Right cardiac atrium (tissue), 5 donors: ENCODE measurements around the gene EPHB1. TPM values are rescaled to one million over a fixed set of nuclear protein-coding genes. Genes with fewer than 3 reads are reported as not detected.
"Not testable (repeated sequence)": the region's sequence is repeated elsewhere in the genome, so short reads cannot be mapped to it uniquely, and the experiment has no call there.

Experiments used
- ATAC-seq, 2 donors: fragments of 200-7000 bp; cut with Tn5 transposase; one replicate each; pipeline versions ENCODE4 v1.8.0 to v1.9.1; 2020; ENCODE audit warnings: moderate library complexity in 2 of 2, mild to moderate bottlenecking in 1 of 2
- DNase-seq, 3 donors: peaks; one replicate each; pipeline ENCODE4 v3.0.0-alpha.2; 2020
- H3K27ac ChIP-seq: one replicate; pipeline ENCODE4 v1.5.1; 2013; ENCODE audit warnings: mild to moderate bottlenecking, low read length, control low read depth, moderate library complexity
- H3K27me3 ChIP-seq: one replicate; pipeline ENCODE4 v1.6.1; 2013; ENCODE audit not compliant: control insufficient read depth, insufficient read depth
- H3K4me1 ChIP-seq: one replicate; pipeline ENCODE4 v1.6.1; 2013; ENCODE audit warnings: low read length; ENCODE audit not compliant: control insufficient read depth, insufficient read depth
- H3K4me3 ChIP-seq: one replicate; pipeline ENCODE4 v1.5.1; 2013; ENCODE audit warnings: low read length, control low read depth
- H3K9me3 ChIP-seq: one replicate; pipeline ENCODE4 v1.6.1; 2013; ENCODE audit warnings: low read length; ENCODE audit not compliant: control insufficient read depth
- WGBS: extraction: QIAGEN DNeasy Blood & Tissue Kit; methylation state at CpG from one replicate; pipeline ENCODE4 v1.1.7; 2013; 5-methylcytosine and 5-hydroxymethylcytosine counted together
- intact Hi-C, 4 donors: fragments of 100-400 bp; cut with DNase I; formaldehyde crosslinking; loops; one replicate each; pipeline versions ENCODE4 v1.11.0 to v1.14.0; 2022 to 2023
- polyA plus RNA-seq: library from polyadenylated mRNA; stranded (reverse); fragments of 200-250 nt; gene quantifications from one replicate; pipeline ENCODE4 v1.2.3, GENCODE V29; 2013
- total RNA-seq, 4 donors: library from RNA; stranded (reverse); fragmentation: NEBNext Ultra II Directional; extraction: Animal tissue kit (Norgen Biotek cat#: 25700); gene quantifications; one replicate each; pipeline ENCODE4 v1.2.1, GENCODE V29; 2021
- donor health status: healthy with polysubstance abuse.
- donor health status: DM: no; HTN: yes; CAD: no.
- donor health status: DM: no; HTN: no; CAD: no.
- donor health status: DM: no; HTN: yes; CAD: no; lungs with severe emphysema.
- donor health status: DM: yes; HTN: yes; CAD: no.

Gene EPHB1
- total and polyA plus RNA-seq, 5 donors: 0.23 to 1.6 (median 1.1) TPM

- intact Hi-C loops: no loop called here
- Histone ChIP-seq H3K9me3 (no peaks in the 10 kb centered on the region), H3K4me3 (no peak overlapping the region), H3K27ac (no peak overlapping the region), H3K27me3 (no peaks in the 10 kb centered on the region), H3K4me1 (no peaks in the 10 kb centered on the region)
- WGBS: 79% methylated on average over 2 of the region's 2 CpGs
- no peak for ATAC-seq
- DNase-seq: no peak
These were observed 312.0 kb downstream of the EPHB1 start for GRCh38 chr3:135107043-135107442.

GRCh38 chr3:135109681-135110080, 314.6 kb downstream of the EPHB1 start:
- Histone ChIP-seq H3K4me3 (no peak overlapping the region), H3K27ac (no peak overlapping the region), H3K9me3 (no peaks in the 10 kb centered on the region), H3K27me3 (no peaks in the 10 kb centered on the region), H3K4me1 (no peaks in the 10 kb centered on the region)
- DNase-seq (no peak), ATAC-seq (no peak)
- intact Hi-C loops: no loop called here
- WGBS: 75% methylated on average over 8 of the region's 8 CpGs

- H3K9me3 ChIP-seq, H3K27me3 ChIP-seq, H3K4me1 ChIP-seq, ATAC-seq, intact Hi-C loops, H3K27ac ChIP-seq, DNase-seq, H3K4me3 ChIP-seq: not testable (repeated sequence)
- 83% methylated on average over 4 of the region's 4 CpGs for WGBS
These were observed 319.5 kb downstream of the EPHB1 start for GRCh38 chr3:135114551-135114950.

GRCh38 chr3:135117977-135118376, 322.9 kb downstream of the EPHB1 start:
- 57% methylated on average over 5 of the region's 5 CpGs for WGBS
- H3K9me3 ChIP-seq: no peaks in the 10 kb centered on the region
- no peak for ATAC-seq

GRCh38 chr3:135118792-135119191, 323.7 kb downstream of the EPHB1 start:
- intact Hi-C loops: no loop called here
- DNase-seq: no peak

More at GRCh38 chr3:135117977-135118376, 322.9 kb downstream of the EPHB1 start:
- intact Hi-C loops: no loop called here
- H3K4me3 ChIP-seq: no peak overlapping the region
- no peaks in the 10 kb centered on the region for H3K27me3 ChIP-seq
- no peak for DNase-seq
- no peaks in the 10 kb centered on the region for H3K4me1 ChIP-seq
- no peak overlapping the region for H3K27ac ChIP-seq

GRCh38 chr3:135125171-135125801, 330.2 kb downstream of the EPHB1 start:
- Histone ChIP-seq H3K27ac (no peak overlapping the region), H3K4me1 (no peaks in the 10 kb centered on the region), H3K4me3 (no peak overlapping the region), H3K27me3 (no peaks in the 10 kb centered on the region), H3K9me3 (peaks cover 1% of the 10 kb centered on the region)
- DNase-seq (no peak), ATAC-seq (no peak)
- WGBS: 87% methylated on average over 2 of the region's 2 CpGs
- intact Hi-C loops: no loop called here

More at GRCh38 chr3:135118792-135119191, 323.7 kb downstream of the EPHB1 start:
- Histone ChIP-seq H3K4me1 (no peaks in the 10 kb centered on the region), H3K27ac (no peak overlapping the region), H3K4me3 (no peak overlapping the region), H3K27me3 (no peaks in the 10 kb centered on the region), H3K9me3 (no peaks in the 10 kb centered on the region)
- WGBS: 78% methylated on average over 2 of the region's 2 CpGs
- ATAC-seq: no peak

- intact Hi-C loops: no loop called here
- Histone ChIP-seq H3K4me3 (no peak overlapping the region), H3K27ac (no peak overlapping the region), H3K27me3 (no peaks in the 10 kb centered on the region), H3K4me1 (no peaks in the 10 kb centered on the region), H3K9me3 (peaks cover 1% of the 10 kb centered on the region)
- DNase-seq (no peak), ATAC-seq (no peak)
- WGBS: 85% methylated on average over 5 of the region's 5 CpGs
These were observed 332.9 kb downstream of the EPHB1 start for GRCh38 chr3:135127946-135128470.

- 78% methylated on average over 3 of the region's 3 CpGs for WGBS
- Histone ChIP-seq H3K27me3 (no peaks in the 10 kb centered on the region), H3K4me1 (no peaks in the 10 kb centered on the region), H3K4me3 (no peak overlapping the region), H3K27ac (no peak overlapping the region), H3K9me3 (peaks cover 1% of the 10 kb centered on the region)
- intact Hi-C loops: no loop called here
- ATAC-seq (no peak), DNase-seq (no peak)
These were observed 333.8 kb downstream of the EPHB1 start for GRCh38 chr3:135128818-135129217.

GRCh38 chr3:135131290-135131689, 336.2 kb downstream of the EPHB1 start:
- DNase-seq: no peak
- intact Hi-C loops: no loop called here
- Histone ChIP-seq H3K4me1 (no peaks in the 10 kb centered on the region), H3K9me3 (peaks cover 1% of the 10 kb centered on the region), H3K27ac (no peak overlapping the region), H3K27me3 (no peaks in the 10 kb centered on the region), H3K4me3 (no peak overlapping the region)
- ATAC-seq: no peak
- WGBS: 70% methylated on average over 7 of the region's 7 CpGs

- 88% methylated on average over 8 of the region's 8 CpGs for WGBS
- no peak overlapping the region for H3K27ac ChIP-seq
- H3K27me3 ChIP-seq: no peaks in the 10 kb centered on the region
- no peak overlapping the region for H3K4me3 ChIP-seq
- no peaks in the 10 kb centered on the region for H3K4me1 ChIP-seq
- no peak for DNase-seq
- no peak for ATAC-seq
- intact Hi-C loops: no loop called here
- H3K9me3 ChIP-seq: no peaks in the 10 kb centered on the region
These were observed 339.0 kb downstream of the EPHB1 start for GRCh38 chr3:135133905-135134683.

GRCh38 chr3:135134684-135135075, 339.6 kb downstream of the EPHB1 start:
- DNase-seq (no peak), ATAC-seq (no peak)
- Histone ChIP-seq H3K27ac (no peak overlapping the region), H3K9me3 (no peaks in the 10 kb centered on the region), H3K27me3 (no peaks in the 10 kb centered on the region), H3K4me3 (no peak overlapping the region), H3K4me1 (no peaks in the 10 kb centered on the region)
- intact Hi-C loops: no loop called here
- 75% methylated on average over 3 of the region's 3 CpGs for WGBS
